Measurements from ENCODE around the gene KCNH5.

The KCNH5 gene

GRCh38 chr14:63032641-63033040 lies 12.6 kb downstream of the KCNH5 start:
- no peak overlapping the region for H3K4me3 ChIP-seq (ENCODE audit: low read depth, low read length)
- TF ChIP-seq CTCF (IDR thresholded peaks at IDR 0.05; ENCODE audit: low read depth, low read length): no peak
- DNase-seq (ENCODE audit: low read depth, low spot score): no peak
- in situ Hi-C loops (cut with HindIII; ENCODE audit: low sequenced_read_pairs): no loop called here

GRCh38 chr14:63032076-63032475 lies 13.2 kb downstream of the KCNH5 start:
- TF ChIP-seq CTCF (IDR thresholded peaks at IDR 0.05; ENCODE audit: low read depth, low read length): no peak
- H3K4me3 ChIP-seq (ENCODE audit: low read depth, low read length): no peak overlapping the region
- in situ Hi-C loops (cut with HindIII; ENCODE audit: low sequenced_read_pairs): no loop called here
- DNase-seq (ENCODE audit: low read depth, low spot score): no peak

GRCh38 chr14:63030113-63030512 lies 15.1 kb downstream of the KCNH5 start:
- DNase-seq (ENCODE audit: low read depth, low spot score): no peak
- no peak overlapping the region for H3K4me3 ChIP-seq (ENCODE audit: low read depth, low read length)
- in situ Hi-C loops (cut with HindIII; ENCODE audit: low sequenced_read_pairs): no loop called here
- TF ChIP-seq CTCF (IDR thresholded peaks at IDR 0.05; ENCODE audit: low read depth, low read length): no peak

- in situ Hi-C loops (cut with HindIII; ENCODE audit: low sequenced_read_pairs): no loop called here
- no peak overlapping the region for H3K4me3 ChIP-seq (ENCODE audit: low read depth, low read length)
- no peak for TF ChIP-seq CTCF (IDR thresholded peaks at IDR 0.05; ENCODE audit: low read depth, low read length)
- no peak for DNase-seq (ENCODE audit: low read depth, low spot score)
Measured at GRCh38 chr14:63027719-63028118, 17.5 kb downstream of the KCNH5 start.

- in situ Hi-C loops (cut with HindIII; ENCODE audit: low sequenced_read_pairs): no loop called here
- H3K4me3 ChIP-seq (ENCODE audit: low read depth, low read length): no peak overlapping the region
- no peak for DNase-seq (ENCODE audit: low read depth, low spot score)
- no peak for TF ChIP-seq CTCF (IDR thresholded peaks at IDR 0.05; ENCODE audit: low read depth, low read length)
Measured at GRCh38 chr14:63026491-63026890, 18.8 kb downstream of the KCNH5 start.

GRCh38 chr14:63014621-63015020 lies 30.6 kb downstream of the KCNH5 start:
- TF ChIP-seq CTCF (IDR thresholded peaks at IDR 0.05; ENCODE audit: low read depth, low read length): no peak
- no peak overlapping the region for H3K4me3 ChIP-seq (ENCODE audit: low read depth, low read length)
- in situ Hi-C loops (cut with HindIII; ENCODE audit: low sequenced_read_pairs): no loop called here
- no peak for DNase-seq (ENCODE audit: low read depth, low spot score)

GRCh38 chr14:63012171-63012570 lies 33.1 kb downstream of the KCNH5 start:
- TF ChIP-seq CTCF (IDR thresholded peaks at IDR 0.05; ENCODE audit: low read depth, low read length): no peak
- no peak for DNase-seq (ENCODE audit: low read depth, low spot score)
- no peak overlapping the region for H3K4me3 ChIP-seq (ENCODE audit: low read depth, low read length)
- in situ Hi-C loops (cut with HindIII; ENCODE audit: low sequenced_read_pairs): no loop called here

Measured in astrocyte of the spinal cord (primary cell).